HepG2 (cell line): ENCODE data around the gene TTLL7. TPM values are rescaled to one million over a fixed set of nuclear protein-coding genes. Genes with fewer than 3 reads are reported as not detected.

Source experiments
- ATAC-seq: fragments of 200-7000 bp; cut with Tn5 transposase; 3 replicates; pipeline ENCODE4 v1.9.1; 2020; ENCODE audit warnings: mild to moderate bottlenecking, moderate library complexity
- BruUV-seq: library from RNA; stranded (reverse); fragments of 400-500 nt; replicated peaks from 2 replicates; lab custom pipeline; 2021; lab: Mats Ljungman, UMichigan
- CTCF ChIA-PET: fragments of 300-600 bp; formaldehyde crosslinking; extraction: SDS; loops from one replicate; lab custom pipeline; 2021; ENCODE audit warnings: low total read pairs, inconsistent platforms, low intra/inter-chr PET ratio; lab: Yijun Ruan, JAX
- POLR2A ChIA-PET: fragments of 350-600 bp; sonication (Branson Sonifier 250); formaldehyde crosslinking; loops from one replicate; lab custom pipeline; 2020; ENCODE audit warnings: antibody characterized with exemption, inconsistent platforms; lab: Yijun Ruan, JAX
- DNase-seq: peaks from one replicate; pipeline ENCODE4 v3.0.0-alpha.2; 2015; ENCODE audit warnings: low spot score
- FAIRE-seq: peaks from 3 replicates; lab custom pipeline; 2011; peaks lifted over from hg19 to GRCh38; lab: Jason Lieb, UNC
- H2AFZ ChIP-seq: one replicate; pipeline ENCODE4 v1.6.1; 2011; ENCODE audit warnings: low read length, inconsistent platforms
- H3K27ac ChIP-seq: fragments of 300-600 bp; 3 replicates; pipeline ENCODE4 v1.8.0; 2011; ENCODE audit warnings: mixed run types, mild to moderate bottlenecking, mixed read lengths, low read length, inconsistent platforms; ENCODE audit not compliant: insufficient read depth; ENCODE audit errors: extremely low read length
- H3K27me3 ChIP-seq, 2 experiments: fragments of 200-600 bp in 1 of 2; 2 replicates in 1 of 2; 3 replicates in 1 of 2; pipeline versions ENCODE4 v1.6.0 to v1.8.0; 2011; ENCODE audit warnings: low read length in 2 of 2, mild to moderate bottlenecking in 2 of 2, moderate library complexity in 2 of 2, inconsistent platforms in 1 of 2; ENCODE audit not compliant: insufficient read depth in 2 of 2, control insufficient read depth in 1 of 2
- H3K36me3 ChIP-seq, 2 experiments: fragments of 200-600 bp in 1 of 2; replicated peaks in 1 of 2; 2 replicates in 1 of 2; 3 replicates in 1 of 2; pipeline versions ENCODE4 v1.5.1 to v1.8.0; 2011; ENCODE audit warnings: low read length in 2 of 2, inconsistent platforms in 1 of 2; ENCODE audit not compliant: insufficient read depth in 2 of 2, control insufficient read depth in 1 of 2
- H3K4me1 ChIP-seq: 2 replicates; pipeline ENCODE4 v1.5.1; 2012; ENCODE audit warnings: low read length, inconsistent platforms; ENCODE audit not compliant: insufficient read depth
- H3K4me2 ChIP-seq: 2 replicates; pipeline ENCODE4 v1.6.0; 2011; ENCODE audit warnings: low read depth, low read length, inconsistent platforms
- H3K4me3 ChIP-seq, 3 experiments: fragments of 200-600 bp in 1 of 3; sonication (generic), shearing (Covaris generic) in 1 of 3; replicated peaks in 1 of 3; 2 replicates each; pipeline ENCODE4 v1.5.1; 2011 to 2016; ENCODE audit warnings: low read length in 3 of 3, inconsistent platforms in 2 of 3, low read depth in 2 of 3, mild to moderate bottlenecking in 2 of 3, control low read depth in 1 of 3, mixed read lengths in 1 of 3; ENCODE audit not compliant: insufficient read depth in 1 of 3
- H3K79me2 ChIP-seq: one replicate; pipeline ENCODE4 v1.6.1; 2011; ENCODE audit warnings: low read length, inconsistent platforms; ENCODE audit not compliant: insufficient read depth
- H3K9ac ChIP-seq: 2 replicates; pipeline ENCODE4 v1.6.0; 2011; ENCODE audit warnings: mild to moderate bottlenecking, low read depth, low read length, inconsistent platforms; ENCODE audit not compliant: insufficient read depth
- H3K9me3 ChIP-seq: 2 replicates; pipeline ENCODE4 v1.5.1; 2012; ENCODE audit warnings: mild to moderate bottlenecking, low read length
- H4K20me1 ChIP-seq: 2 replicates; pipeline ENCODE4 v1.6.0; 2011; ENCODE audit warnings: inconsistent platforms, mild to moderate bottlenecking, low read length, moderate library complexity; ENCODE audit not compliant: insufficient read depth
- CTCF ChIP-seq: sonication (generic); formaldehyde crosslinking; IDR thresholded peaks from 2 replicates; pipeline ENCODE4 v1.5.0; 2020; ENCODE audit warnings: mild to moderate bottlenecking, missing genetic modification reagents, moderate library complexity
- KDM3A ChIP-seq: IDR thresholded peaks from 2 replicates; pipeline ENCODE4 v1.6.1; 2018; ENCODE audit warnings: low read depth, missing compliant biosample characterization
- MXD3 ChIP-seq: IDR thresholded peaks from 2 replicates; pipeline ENCODE4 v1.6.1; 2016; ENCODE audit warnings: mild to moderate bottlenecking, missing biosample characterization, missing genetic modification reagents
- NCOA5 ChIP-seq: sonication (generic); formaldehyde crosslinking; IDR thresholded peaks from 2 replicates; pipeline ENCODE4 v1.4.0; 2020; ENCODE audit warnings: missing genetic modification reagents
- NFIB ChIP-seq: sonication (generic); formaldehyde crosslinking; IDR thresholded peaks from 2 replicates; pipeline ENCODE4 v1.9.0; 2021; ENCODE audit warnings: missing genetic modification reagents, mild to moderate bottlenecking, borderline replicate concordance
- POGK ChIP-seq: sonication (generic); formaldehyde crosslinking; conservative IDR thresholded peaks from 2 replicates; pipeline ENCODE4 v1.8.0; 2022; ENCODE audit warnings: mild to moderate bottlenecking, moderate library complexity, missing genetic modification reagents
- PRDM15 ChIP-seq: sonication (generic); formaldehyde crosslinking; IDR thresholded peaks from 2 replicates; pipeline ENCODE4 v1.4.0; 2020; ENCODE audit warnings: missing genetic modification reagents
- SP2 ChIP-seq: sonication (generic); formaldehyde crosslinking; IDR thresholded peaks from 2 replicates; pipeline ENCODE4 v1.5.1; 2020; ENCODE audit warnings: mild to moderate bottlenecking, missing genetic modification reagents
- ZBTB25 ChIP-seq: IDR thresholded peaks from 2 replicates; pipeline ENCODE4 v1.6.1; 2018; ENCODE audit warnings: missing genetic modification reagents
- ZFP62 ChIP-seq: sonication (generic); formaldehyde crosslinking; IDR thresholded peaks from 2 replicates; pipeline ENCODE4 v1.4.0; 2020; ENCODE audit warnings: missing genetic modification reagents
- ZNF367 ChIP-seq: sonication (generic); formaldehyde crosslinking; IDR thresholded peaks from 2 replicates; pipeline ENCODE4 v1.4.0; 2020; ENCODE audit warnings: missing genetic modification reagents, borderline replicate concordance
- ZNF580 ChIP-seq: IDR thresholded peaks from 2 replicates; pipeline ENCODE4 v1.6.1; 2016; ENCODE audit warnings: low read depth, borderline replicate concordance
- ZNF709 ChIP-seq: sonication (generic); formaldehyde crosslinking; IDR thresholded peaks from 2 replicates; pipeline ENCODE4 v1.5.0; 2020; ENCODE audit warnings: mild to moderate bottlenecking, missing genetic modification reagents
- ZNF841 ChIP-seq: sonication (generic); formaldehyde crosslinking; IDR thresholded peaks from 2 replicates; pipeline ENCODE4 v1.8.1; 2023; ENCODE audit warnings: missing genetic modification reagents, borderline replicate concordance
- WGBS: methylation state at CpG from one replicate; pipeline ENCODE4 v1.1.6; 2017; ENCODE audit warnings: low lambda C conversion rate; 5-methylcytosine and 5-hydroxymethylcytosine counted together
- in situ Hi-C: cut with HindIII; loops from 2 replicates; pipeline ENCODE4 v1.10.0; 2017; ENCODE audit warnings: low pct_unique_long_range_greater_than_20kb; ENCODE audit not compliant: extremely low pct_ligation_motif_present
- intact Hi-C: fragments of 100-400 bp; cut with micrococcal nuclease; formaldehyde crosslinking; loops from one replicate; pipeline ENCODE4 v1.10.0; 2022; ENCODE audit not compliant: unreplicated experiment
- polyA plus RNA-seq, 8 experiments: library from polyadenylated mRNA; depleted of rRNA in 3 of 8; stranded (reverse) in 7 of 8; unstranded in 1 of 8; fragments of >200 nt; fragmentation: Illumina TruSeq in 4 of 8; extraction: Trizol in 4 of 8; gene quantifications; 2 replicates each; pipeline versions ENCODE4 v1.2.1 to v1.2.3, GENCODE V29; 2011 to 2016; ENCODE audit warnings: low read depth in 4 of 8, missing spikeins in 1 of 8, mixed read lengths in 1 of 8; ENCODE audit not compliant: insufficient read depth in 1 of 8
- total RNA-seq, 5 experiments: library from RNA; depleted of rRNA; stranded (reverse); fragments of >200 nt; fragmentation: Illumina TruSeq; extraction: Trizol; gene quantifications; 2 replicates each; pipeline ENCODE4 v1.2.3, GENCODE V29; 2016; ENCODE audit warnings: low read depth in 1 of 5

The TTLL7 gene
- total and polyA plus RNA-seq, 2 of the 13 experiments (the other 11 are each of a cell fraction or from before 2014, with no cell fraction given): 0.07 to 0.22 TPM

GRCh38 chr1:83918688-83919285, 80.1 kb downstream of the TTLL7 start:
- ATAC-seq (no peak), DNase-seq (no peak), FAIRE-seq (no peak)
- Histone ChIP-seq H3K4me2 (no peak overlapping the region), H3K27me3 (no peaks in the 10 kb centered on the region; a peak in 1 of 5 replicates), H2AFZ (no peak overlapping the region), H3K9ac (no peak overlapping the region), H3K9me3 (no peaks in the 10 kb centered on the region), H3K4me1 (no peaks in the 10 kb centered on the region), H3K36me3 (no peaks in the 10 kb centered on the region), H4K20me1 (no peaks in the 10 kb centered on the region), H3K79me2 (no peaks in the 10 kb centered on the region), H3K27ac (no peak overlapping the region), H3K4me3 (no peak overlapping the region)
- POLR2A ChIA-PET: no interaction called here
- BruUV-seq: no TSS peak
- CTCF ChIA-PET: no interaction called here
- no peak for TF ChIP-seq SP2
- TF ChIP-seq ZNF367 (CRISPR knock-in tag): no peak
- no peak for TF ChIP-seq ZNF709 (CRISPR knock-in tag)
- no peak for TF ChIP-seq CTCF (CRISPR knock-in tag)
- no peak for TF ChIP-seq NFIB (CRISPR knock-in tag)
- no peak for TF ChIP-seq MXD3 (CRISPR knock-in tag)
- no peak for TF ChIP-seq PRDM15 (CRISPR knock-in tag)
- no peak for TF ChIP-seq NCOA5
- TF ChIP-seq ZFP62 (CRISPR knock-in tag): no peak
- no peak for TF ChIP-seq ZNF580 (CRISPR knock-in tag)
- no peak for TF ChIP-seq ZNF841
- TF ChIP-seq POGK (CRISPR knock-in tag): no peak
- TF ChIP-seq ZBTB25 (CRISPR knock-in tag): no peak
- no peak for TF ChIP-seq KDM3A (CRISPR knock-in tag)
- WGBS: 18% methylated on average over 2 of the region's 2 CpGs
- in situ Hi-C loops: no loop called here
- intact Hi-C loops: no loop called here
